OCI-M2 (cell line): Measurements from ENCODE around the gene GOLGA6A.

Experiments
- DNase-seq: peaks from one replicate; lab custom pipeline; 2025; ENCODE audit not compliant: unreplicated experiment; lab: John Stamatoyannopoulos, UW

The GOLGA6A gene

GRCh38 chr15:74037171-74038117 is 44.9 kb downstream of the GOLGA6A start:
- DNase-seq: no peak

GRCh38 chr15:74036271-74037170 is 45.8 kb downstream of the GOLGA6A start:
- DNase-seq: no peak

GRCh38 chr15:74035121-74036017 is 47.0 kb downstream of the GOLGA6A start:
- DNase-seq: no peak

GRCh38 chr15:74034206-74034755 is 48.1 kb downstream of the GOLGA6A start:
- DNase-seq: no peak

- DNase-seq: no peak
Observed at GRCh38 chr15:74032606-74033561, 49.5 kb downstream of the GOLGA6A start.

- DNase-seq: no peak
Observed at GRCh38 chr15:74032046-74032445, 50.3 kb downstream of the GOLGA6A start.

GRCh38 chr15:74028646-74029045 is 53.7 kb downstream of the GOLGA6A start:
- no peak for DNase-seq

GRCh38 chr15:74027688-74028087 is 54.7 kb downstream of the GOLGA6A start:
- no peak for DNase-seq

- no peak for DNase-seq
Observed at GRCh38 chr15:74025436-74025835, 56.9 kb downstream of the GOLGA6A start.

GRCh38 chr15:74024687-74025086 is 57.7 kb downstream of the GOLGA6A start:
- no peak for DNase-seq

- DNase-seq: no peak
Observed at GRCh38 chr15:74022706-74023470, 59.5 kb downstream of the GOLGA6A start.
